RWPE2 (cell line): ENCODE results near the gene XAB2.

Experiments used
- ATAC-seq: fragments of 200-7000 bp; cut with Tn5 transposase; 3 replicates; pipeline ENCODE4 v1.9.1; 2021; ENCODE audit warnings: low read depth
- DNase-seq: peaks from one replicate; pipeline ENCODE4 v3.0.0-alpha.2; 2020; ENCODE audit warnings: low spot score
- H3K27ac ChIP-seq: fragments of 450-650 bp; 2 replicates; pipeline ENCODE4 v1.5.1; 2017; ENCODE audit warnings: mild to moderate bottlenecking; ENCODE audit not compliant: poor library complexity, severe bottlenecking
- H3K27me3 ChIP-seq: fragments of 250-450 bp; sonication (Bioruptor Pico); 2 replicates; pipeline ENCODE4 v1.5.1; 2021; ENCODE audit warnings: mild to moderate bottlenecking, moderate library complexity; ENCODE audit not compliant: insufficient read depth, poor library complexity, severe bottlenecking
- H3K36me3 ChIP-seq: fragments of 250-450 bp; sonication (Bioruptor Pico); 2 replicates; pipeline ENCODE4 v1.5.1; 2020; ENCODE audit warnings: low read depth, mild to moderate bottlenecking, moderate library complexity
- H3K4me1 ChIP-seq: fragments of 250-450 bp; sonication (Bioruptor Pico); 2 replicates; pipeline ENCODE4 v1.5.1; 2021; ENCODE audit warnings: mild to moderate bottlenecking, moderate library complexity; ENCODE audit not compliant: insufficient read depth, poor library complexity, severe bottlenecking
- H3K4me3 ChIP-seq: fragments of 250-450 bp; sonication (Bioruptor Pico); 2 replicates; pipeline ENCODE4 v1.5.1; 2021; ENCODE audit warnings: mild to moderate bottlenecking, moderate library complexity; ENCODE audit not compliant: severe bottlenecking
- H3K9me3 ChIP-seq: fragments of 250-450 bp; sonication (Bioruptor Pico); 2 replicates; pipeline ENCODE4 v1.5.1; 2021; ENCODE audit warnings: mild to moderate bottlenecking, moderate library complexity; ENCODE audit not compliant: severe bottlenecking
- TF ChIP-seq, protein P1 (sequence below): fragments of 450-650 bp; IDR thresholded peaks from one replicate; pipeline ENCODE4 v1.5.1; 2017; ENCODE audit warnings: mild to moderate bottlenecking, moderate library complexity; ENCODE audit not compliant: poor library complexity, severe bottlenecking

XAB2 gene

DNA sequence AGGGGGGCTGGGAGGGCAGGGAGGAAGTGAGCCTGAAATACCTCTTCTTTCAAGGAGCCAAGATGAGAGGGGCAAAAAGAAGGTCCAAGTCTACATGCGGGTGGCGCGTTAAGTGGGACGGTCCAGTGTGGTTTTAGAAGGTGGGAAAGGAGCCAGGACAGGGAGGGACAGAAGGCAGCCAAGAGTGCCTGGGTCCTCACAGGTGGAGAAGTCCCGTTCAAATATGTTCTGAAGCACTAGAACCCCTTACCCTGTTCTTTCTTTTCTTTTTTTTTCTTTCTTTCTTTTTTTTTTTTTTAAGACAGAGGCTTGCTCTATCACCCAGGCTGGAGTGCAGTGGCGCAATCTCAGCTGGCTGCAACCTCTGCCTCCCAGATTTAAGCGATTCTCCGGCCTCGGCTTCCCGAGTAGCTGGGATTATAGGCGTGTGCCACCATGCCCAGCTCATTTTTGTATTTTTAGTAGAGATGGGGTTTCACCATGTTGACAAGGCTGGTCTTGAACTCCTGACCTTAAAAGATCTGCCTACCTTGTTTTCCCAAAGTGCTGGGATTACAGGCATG lies 26.3 kb downstream of the XAB2 start:
- TF ChIP-seq, protein P1, sequence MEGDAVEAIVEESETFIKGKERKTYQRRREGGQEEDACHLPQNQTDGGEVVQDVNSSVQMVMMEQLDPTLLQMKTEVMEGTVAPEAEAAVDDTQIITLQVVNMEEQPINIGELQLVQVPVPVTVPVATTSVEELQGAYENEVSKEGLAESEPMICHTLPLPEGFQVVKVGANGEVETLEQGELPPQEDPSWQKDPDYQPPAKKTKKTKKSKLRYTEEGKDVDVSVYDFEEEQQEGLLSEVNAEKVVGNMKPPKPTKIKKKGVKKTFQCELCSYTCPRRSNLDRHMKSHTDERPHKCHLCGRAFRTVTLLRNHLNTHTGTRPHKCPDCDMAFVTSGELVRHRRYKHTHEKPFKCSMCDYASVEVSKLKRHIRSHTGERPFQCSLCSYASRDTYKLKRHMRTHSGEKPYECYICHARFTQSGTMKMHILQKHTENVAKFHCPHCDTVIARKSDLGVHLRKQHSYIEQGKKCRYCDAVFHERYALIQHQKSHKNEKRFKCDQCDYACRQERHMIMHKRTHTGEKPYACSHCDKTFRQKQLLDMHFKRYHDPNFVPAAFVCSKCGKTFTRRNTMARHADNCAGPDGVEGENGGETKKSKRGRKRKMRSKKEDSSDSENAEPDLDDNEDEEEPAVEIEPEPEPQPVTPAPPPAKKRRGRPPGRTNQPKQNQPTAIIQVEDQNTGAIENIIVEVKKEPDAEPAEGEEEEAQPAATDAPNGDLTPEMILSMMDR, result no peak
- no peak overlapping the region for H3K4me3 ChIP-seq
- H3K4me1 ChIP-seq, result no peaks in the 10 kb centered on the region
- no peaks in the 10 kb centered on the region for H3K36me3 ChIP-seq
- no peaks in the 10 kb centered on the region for H3K9me3 ChIP-seq
- DNase-seq, result no peak
- no peak overlapping the region for H3K27ac ChIP-seq
- H3K27me3 ChIP-seq, result no peaks in the 10 kb centered on the region
- no peak for ATAC-seq

DNA sequence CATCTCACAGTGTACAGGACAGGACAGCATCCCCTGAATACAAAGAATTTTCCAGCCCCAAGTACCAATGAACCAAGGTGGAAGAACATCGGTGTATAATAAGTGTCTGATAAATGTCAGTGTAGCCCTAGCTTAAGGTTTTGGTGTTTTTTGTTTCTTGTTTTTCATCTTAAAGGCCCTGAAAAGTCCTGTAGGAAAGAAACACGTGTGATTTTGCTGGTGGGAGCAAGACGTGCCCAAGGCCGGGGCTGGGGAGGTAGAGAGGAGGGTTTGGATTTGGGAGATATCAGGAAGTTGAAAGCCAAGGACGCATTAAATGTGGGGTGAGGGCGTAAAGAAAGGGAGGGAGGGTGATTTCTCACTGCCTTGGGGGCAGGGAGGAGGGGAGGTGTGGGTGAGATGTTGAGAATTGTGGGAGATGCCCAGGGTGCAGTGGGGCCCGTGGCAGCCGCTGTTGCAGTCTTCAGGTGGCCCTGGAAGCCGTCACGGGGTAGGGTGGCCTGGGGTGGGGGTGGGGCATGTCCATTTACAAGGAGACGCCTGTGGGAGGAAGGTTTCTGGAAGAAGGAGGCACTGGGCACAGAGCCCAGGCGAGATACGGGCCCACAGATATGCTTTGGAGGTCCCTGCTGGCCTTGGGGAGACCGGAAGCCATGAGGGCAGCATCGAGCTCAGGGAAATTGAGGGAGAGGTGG lies 27.0 kb downstream of the XAB2 start:
- Histone ChIP-seq H3K4me1 (no peaks in the 10 kb centered on the region), H3K9me3 (no peaks in the 10 kb centered on the region), H3K27me3 (no peaks in the 10 kb centered on the region), H3K27ac (no peak overlapping the region), H3K36me3 (no peaks in the 10 kb centered on the region), H3K4me3 (no peak overlapping the region)
- ATAC-seq (no peak), DNase-seq (no peak)
- TF ChIP-seq, protein P1, result no peak

DNA sequence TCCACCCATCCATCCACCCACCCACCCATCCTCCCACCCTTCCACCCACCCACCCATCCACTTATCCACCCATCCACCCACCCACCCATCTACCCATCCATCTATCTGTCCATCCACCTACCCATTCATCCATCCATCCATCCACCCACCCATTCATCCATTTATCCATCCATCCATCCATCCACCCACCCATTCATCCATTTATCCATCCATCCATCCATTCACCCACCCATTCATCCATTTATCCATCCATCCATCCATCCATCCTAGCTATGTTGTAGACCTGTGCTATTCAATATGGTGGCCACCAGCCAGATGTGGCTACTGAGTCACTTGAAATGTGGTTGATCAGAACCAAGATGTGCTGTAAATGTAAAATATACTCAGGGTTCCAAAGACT lies 28.6 kb downstream of the XAB2 start:
- H3K4me1 ChIP-seq, result no peaks in the 10 kb centered on the region
- H3K36me3 ChIP-seq, result no peaks in the 10 kb centered on the region
- ATAC-seq, result no peak
- H3K27ac ChIP-seq, result no peak overlapping the region
- H3K4me3 ChIP-seq, result no peak overlapping the region
- TF ChIP-seq, protein P1, result no peak
- no peaks in the 10 kb centered on the region for H3K9me3 ChIP-seq
- no peak for DNase-seq
- no peaks in the 10 kb centered on the region for H3K27me3 ChIP-seq

DNA sequence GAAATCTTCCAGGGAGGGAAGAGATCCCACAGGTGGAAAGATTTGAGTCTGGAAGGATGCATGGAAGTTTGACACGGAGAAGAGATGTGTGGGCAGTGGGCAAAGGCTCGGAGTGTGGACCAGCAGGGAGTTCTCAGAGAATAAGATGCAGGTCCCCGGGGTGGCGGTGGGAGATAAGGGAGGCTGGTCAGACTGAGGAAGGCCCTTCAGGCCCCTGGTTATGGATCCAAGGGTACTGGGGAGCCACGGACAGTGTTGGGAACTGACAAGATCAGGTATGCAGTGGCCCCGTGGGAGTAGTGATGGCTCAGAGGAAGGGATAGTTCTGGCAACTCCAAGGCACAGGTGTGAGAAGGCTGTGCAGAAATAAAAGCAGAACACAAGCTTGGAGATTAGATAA lies 31.2 kb downstream of the XAB2 start:
- DNase-seq (no peak), ATAC-seq (no peak)
- TF ChIP-seq, protein P1, result no peak
- Histone ChIP-seq H3K27ac (no peak overlapping the region), H3K36me3 (no peaks in the 10 kb centered on the region), H3K4me3 (no peak overlapping the region), H3K4me1 (no peaks in the 10 kb centered on the region), H3K27me3 (no peaks in the 10 kb centered on the region), H3K9me3 (no peaks in the 10 kb centered on the region)

DNA sequence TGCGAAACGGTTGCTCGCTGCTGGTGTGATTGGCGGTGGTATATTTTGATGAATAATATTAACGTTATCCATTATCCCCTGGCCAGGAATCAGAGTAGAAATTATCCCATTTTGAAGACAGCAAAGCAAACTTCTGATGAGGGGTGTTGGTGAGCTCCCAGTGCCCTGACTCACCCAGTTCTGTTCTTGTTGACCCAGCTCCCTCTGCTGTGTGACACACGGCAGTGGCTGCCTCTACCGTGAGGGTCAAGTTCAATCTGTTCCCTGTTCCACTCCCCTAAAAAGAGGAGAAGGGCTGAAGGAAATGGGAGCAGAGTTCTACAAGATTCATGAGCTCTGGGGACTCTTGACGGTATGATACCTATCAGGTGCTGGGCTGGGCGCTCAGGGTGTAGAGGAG lies 31.7 kb downstream of the XAB2 start:
- ATAC-seq, result no peak
- Histone ChIP-seq H3K27me3 (no peaks in the 10 kb centered on the region), H3K4me1 (no peaks in the 10 kb centered on the region), H3K36me3 (no peaks in the 10 kb centered on the region), H3K4me3 (no peak overlapping the region), H3K9me3 (no peaks in the 10 kb centered on the region), H3K27ac (no peak overlapping the region)
- TF ChIP-seq, protein P1, result no peak
- no peak for DNase-seq
